PC-9 (cell line): ENCODE results near the gene KRT1.

Source experiments
- EZH2 ChIP-seq: fragments of 200-600 bp; sonication (generic); IDR thresholded peaks from 2 replicates; pipeline ENCODE4 v1.8.0; 2017; ENCODE audit warnings: antibody characterized with exemption, low read depth
- TF ChIP-seq, protein P1 (sequence below): fragments of 200-600 bp; sonication (generic); conservative IDR thresholded peaks from 2 replicates; pipeline ENCODE4 v1.6.1; 2017; ENCODE audit warnings: mixed run types, antibody characterized with exemption, mild to moderate bottlenecking, moderate library complexity

DNA sequence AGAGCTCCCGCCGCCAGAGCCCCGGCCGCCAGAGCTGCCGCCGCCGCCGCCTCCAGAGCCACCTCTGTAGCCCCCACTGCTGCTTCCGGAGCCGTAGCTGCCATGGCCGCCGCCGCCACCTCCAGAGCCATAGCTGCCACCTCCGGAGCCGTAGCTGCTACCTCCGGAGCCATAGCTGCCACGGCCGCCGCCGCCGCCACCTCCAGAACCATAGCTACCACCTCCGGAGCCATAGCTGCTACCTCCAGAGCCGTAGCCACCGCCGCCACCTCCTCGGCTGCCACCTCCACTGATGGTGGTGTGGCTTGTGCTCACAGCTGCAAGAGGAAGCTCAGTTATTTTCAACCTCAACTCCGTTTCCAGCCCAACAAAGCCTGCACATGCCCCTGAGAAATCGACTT lies 4.9 kb downstream of the KRT1 start:
- TF ChIP-seq, protein P1, sequence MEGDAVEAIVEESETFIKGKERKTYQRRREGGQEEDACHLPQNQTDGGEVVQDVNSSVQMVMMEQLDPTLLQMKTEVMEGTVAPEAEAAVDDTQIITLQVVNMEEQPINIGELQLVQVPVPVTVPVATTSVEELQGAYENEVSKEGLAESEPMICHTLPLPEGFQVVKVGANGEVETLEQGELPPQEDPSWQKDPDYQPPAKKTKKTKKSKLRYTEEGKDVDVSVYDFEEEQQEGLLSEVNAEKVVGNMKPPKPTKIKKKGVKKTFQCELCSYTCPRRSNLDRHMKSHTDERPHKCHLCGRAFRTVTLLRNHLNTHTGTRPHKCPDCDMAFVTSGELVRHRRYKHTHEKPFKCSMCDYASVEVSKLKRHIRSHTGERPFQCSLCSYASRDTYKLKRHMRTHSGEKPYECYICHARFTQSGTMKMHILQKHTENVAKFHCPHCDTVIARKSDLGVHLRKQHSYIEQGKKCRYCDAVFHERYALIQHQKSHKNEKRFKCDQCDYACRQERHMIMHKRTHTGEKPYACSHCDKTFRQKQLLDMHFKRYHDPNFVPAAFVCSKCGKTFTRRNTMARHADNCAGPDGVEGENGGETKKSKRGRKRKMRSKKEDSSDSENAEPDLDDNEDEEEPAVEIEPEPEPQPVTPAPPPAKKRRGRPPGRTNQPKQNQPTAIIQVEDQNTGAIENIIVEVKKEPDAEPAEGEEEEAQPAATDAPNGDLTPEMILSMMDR, result no peak
- no peak for TF ChIP-seq EZH2
